ENCODE measurements around the gene MYO7A. TPM values are rescaled to one million over a fixed set of nuclear protein-coding genes. Genes with fewer than 3 reads are reported as not detected.

Gene MYO7A
- total RNA-seq, 8 experiments from 2014 or later, result 0.71 to 23.1 (median 5.8) TPM

GRCh38 chr11:77193911-77194830, 66.1 kb downstream of the MYO7A start:
- in situ Hi-C loops (cut with MboI; ENCODE audit: low pct_unique_long_range_greater_than_20kb in 2 of 9, low sequenced_read_pairs in 9 of 9, unreplicated experiment in 9 of 9), result loop anchor here in 1 of 9 experiments (25.0 kb wide), 2 partner anchors 157 to 343 kb away; partner anchors contain the start of gene B3GNT6
- ATAC-seq (replicated peaks in 6 of 8), result no peak
- WGBS, 10 experiments, result 71 to 100% (median 100%) methylated on average over 1 to 6 of the region's 15 CpGs; no CpG with 5 or more reads in 3 of the 10 experiments
- Histone ChIP-seq H3K27ac (no peak overlapping the region), H3K4me1 (replicated peaks in 1 of 2) (no peaks in the 10 kb centered on the region), H3K4me3 (no peak overlapping the region)

GRCh38 chr11:77195071-77195755, 67.2 kb downstream of the MYO7A start:
- H3K27ac ChIP-seq, result no peak overlapping the region
- in situ Hi-C loops (cut with MboI; ENCODE audit: low pct_unique_long_range_greater_than_20kb in 2 of 9, low sequenced_read_pairs in 9 of 9, unreplicated experiment in 9 of 9), result loop anchor here in 1 of 9 experiments (25.0 kb wide), 2 partner anchors 158 to 342 kb away; partner anchors contain the start of gene B3GNT6
- 0 to 90% (median 45%) methylated on average over 1 to 6 of the region's 16 CpGs; no CpG with 5 or more reads in 5 of the 10 experiments for WGBS, 10 experiments
- H3K4me3 ChIP-seq, result no peak overlapping the region
- H3K4me1 ChIP-seq (replicated peaks in 1 of 2), result no peaks in the 10 kb centered on the region
- ATAC-seq (replicated peaks in 6 of 8), result peak in 3 of 8 experiments; percentile 40 to 74 (median 66)

- Histone ChIP-seq H3K27ac (no peak overlapping the region), H3K4me3 (no peak overlapping the region), H3K4me1 (replicated peaks in 1 of 2) (no peaks in the 10 kb centered on the region)
- in situ Hi-C loops (cut with MboI; ENCODE audit: low pct_unique_long_range_greater_than_20kb in 2 of 9, low sequenced_read_pairs in 9 of 9, unreplicated experiment in 9 of 9), result loop anchor here in 1 of 9 experiments (25.0 kb wide), 2 partner anchors 160 to 340 kb away; partner anchors contain the start of gene B3GNT6
- 60 to 100% (median 80%) methylated on average over 1 to 3 of the region's 8 CpGs; no CpG with 5 or more reads in 5 of the 10 experiments for WGBS, 10 experiments
- no peak for ATAC-seq (replicated peaks in 6 of 8)
Measured at GRCh38 chr11:77196961-77197360, 68.9 kb downstream of the MYO7A start.

- ATAC-seq (replicated peaks in 6 of 8), result no peak
- no peaks in the 10 kb centered on the region for H3K4me1 ChIP-seq (replicated peaks in 1 of 2)
- in situ Hi-C loops (cut with MboI; ENCODE audit: low pct_unique_long_range_greater_than_20kb in 2 of 9, low sequenced_read_pairs in 9 of 9, unreplicated experiment in 9 of 9), result loop anchor here in 1 of 9 experiments (25.0 kb wide), 2 partner anchors 160 to 340 kb away; partner anchors contain the start of gene B3GNT6
- H3K27ac ChIP-seq, result no peak overlapping the region
- WGBS, 10 experiments, result 50 to 100% (median 83%) methylated on average over 1 to 5 of the region's 14 CpGs; no CpG with 5 or more reads in 3 of the 10 experiments
- H3K4me3 ChIP-seq, result no peak overlapping the region
Measured at GRCh38 chr11:77197626-77198320, 69.7 kb downstream of the MYO7A start.

GRCh38 chr11:77198440-77198849, 70.4 kb downstream of the MYO7A start:
- in situ Hi-C loops (cut with MboI; ENCODE audit: low pct_unique_long_range_greater_than_20kb in 2 of 9, low sequenced_read_pairs in 9 of 9, unreplicated experiment in 9 of 9), result loop anchor here in 1 of 9 experiments (25.0 kb wide), 2 partner anchors 161 to 339 kb away; partner anchors contain the start of gene B3GNT6
- no peak overlapping the region for H3K27ac ChIP-seq
- H3K4me3 ChIP-seq, result no peak overlapping the region
- ATAC-seq (replicated peaks in 6 of 8), result peak in 1 of 8 experiments; percentile 13
- 20 to 91% (median 85%) methylated on average over 1 to 7 of the region's 11 CpGs; no CpG with 5 or more reads in 6 of the 10 experiments for WGBS, 10 experiments
- H3K4me1 ChIP-seq (replicated peaks in 1 of 2), result no peaks in the 10 kb centered on the region

GRCh38 chr11:77199137-77199745, 71.2 kb downstream of the MYO7A start:
- 97% methylated on average over 6 of the region's 13 CpGs; no CpG with 5 or more reads in 9 of the 10 experiments for WGBS, 10 experiments
- ATAC-seq (replicated peaks in 6 of 8), result no peak
- H3K4me3 ChIP-seq, result no peak overlapping the region
- H3K4me1 ChIP-seq (replicated peaks in 1 of 2), result no peaks in the 10 kb centered on the region
- no peak overlapping the region for H3K27ac ChIP-seq
- in situ Hi-C loops (cut with MboI; ENCODE audit: low pct_unique_long_range_greater_than_20kb in 2 of 9, low sequenced_read_pairs in 9 of 9, unreplicated experiment in 9 of 9), result loop anchor here in 1 of 9 experiments (25.0 kb wide), 2 partner anchors 162 to 338 kb away; partner anchors contain the start of gene B3GNT6

- Histone ChIP-seq H3K4me3 (no peak overlapping the region), H3K27ac (no peak overlapping the region), H3K4me1 (replicated peaks in 1 of 2) (no peaks in the 10 kb centered on the region)
- in situ Hi-C loops (cut with MboI; ENCODE audit: low pct_unique_long_range_greater_than_20kb in 2 of 9, low sequenced_read_pairs in 9 of 9, unreplicated experiment in 9 of 9), result no loop called here
- WGBS, 10 experiments, result 0 to 100% (median 79%) methylated on average over 1 to 6 of the region's 12 CpGs; no CpG with 5 or more reads in 1 of the 10 experiments
- ATAC-seq (replicated peaks in 6 of 8), result peak in 1 of 8 experiments; percentile 13
Measured at GRCh38 chr11:77200351-77201268, 72.6 kb downstream of the MYO7A start.

- no peak overlapping the region for H3K4me3 ChIP-seq
- no peak overlapping the region for H3K27ac ChIP-seq
- ATAC-seq (replicated peaks in 6 of 8), result no peak
- WGBS, 10 experiments, result 93 to 100% methylated on average over 6 to 7 of the region's 11 CpGs; no CpG with 5 or more reads in 8 of the 10 experiments
- no peaks in the 10 kb centered on the region for H3K4me1 ChIP-seq (replicated peaks in 1 of 2)
- in situ Hi-C loops (cut with MboI; ENCODE audit: low pct_unique_long_range_greater_than_20kb in 2 of 9, low sequenced_read_pairs in 9 of 9, unreplicated experiment in 9 of 9), result no loop called here
Measured at GRCh38 chr11:77201370-77201769, 73.3 kb downstream of the MYO7A start.

- Histone ChIP-seq H3K4me1 (replicated peaks in 1 of 2) (no peaks in the 10 kb centered on the region), H3K27ac (no peak overlapping the region), H3K4me3 (no peak overlapping the region)
- 67 to 100% (median 94%) methylated on average over 1 to 9 of the region's 23 CpGs; no CpG with 5 or more reads in 4 of the 10 experiments for WGBS, 10 experiments
- no peak for ATAC-seq (replicated peaks in 6 of 8)
- in situ Hi-C loops (cut with MboI; ENCODE audit: low pct_unique_long_range_greater_than_20kb in 2 of 9, low sequenced_read_pairs in 9 of 9, unreplicated experiment in 9 of 9), result no loop called here
Measured at GRCh38 chr11:77201991-77202841, 74.2 kb downstream of the MYO7A start.

GRCh38 chr11:77202941-77203900, 75.2 kb downstream of the MYO7A start:
- Histone ChIP-seq H3K27ac (no peak overlapping the region), H3K4me1 (replicated peaks in 1 of 2) (no peaks in the 10 kb centered on the region), H3K4me3 (no peak overlapping the region)
- in situ Hi-C loops (cut with MboI; ENCODE audit: low pct_unique_long_range_greater_than_20kb in 2 of 9, low sequenced_read_pairs in 9 of 9, unreplicated experiment in 9 of 9), result no loop called here
- WGBS, 10 experiments, result 58 to 100% (median 76%) methylated on average over 1 to 3 of the region's 25 CpGs; no CpG with 5 or more reads in 7 of the 10 experiments
- ATAC-seq (replicated peaks in 6 of 8), result no peak

Data from motor neuron (in vitro differentiated cells).